ENCODE data around the gene PLAC9.
A peak's percentile ranks its signal among the peaks of the same experiment; 100 is the strongest.

Gene PLAC9

DNA sequence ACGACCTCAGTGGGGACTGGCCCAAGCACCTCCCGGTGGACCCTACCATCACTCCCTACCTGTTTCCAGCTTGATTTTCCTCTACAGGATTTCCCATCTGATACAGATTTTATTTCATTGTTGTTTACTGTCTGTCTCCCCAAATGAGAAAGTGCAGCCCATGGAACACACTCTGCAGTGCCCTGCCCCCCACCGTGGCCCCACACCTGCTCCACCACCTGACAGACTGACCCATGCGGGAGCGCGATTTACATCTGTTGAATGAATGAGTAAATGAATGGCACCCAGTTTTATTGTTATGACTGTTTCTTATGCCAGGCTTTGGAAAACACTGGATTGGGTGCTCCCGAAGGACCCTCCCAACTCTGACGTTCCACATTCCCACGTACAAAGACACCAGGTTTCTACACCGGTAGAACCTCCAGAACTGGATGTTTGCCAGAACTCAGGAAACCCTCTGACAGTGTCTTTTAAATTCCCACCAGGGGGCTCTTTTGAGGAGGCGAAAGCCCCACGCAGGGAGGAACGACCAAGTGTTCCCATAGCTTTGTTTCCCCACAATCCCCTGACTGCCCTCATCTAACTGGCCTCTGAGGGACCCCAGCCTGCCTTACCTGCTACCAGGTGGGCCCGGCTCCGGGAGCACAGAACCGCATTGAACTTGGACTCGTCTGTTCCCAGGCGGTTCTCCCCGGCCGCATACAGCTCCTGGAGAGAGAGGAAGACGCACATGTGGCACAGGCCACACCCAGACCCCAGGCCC is 29.0 kb downstream of the PLAC9 start:
- DNase-seq: no peak

DNA sequence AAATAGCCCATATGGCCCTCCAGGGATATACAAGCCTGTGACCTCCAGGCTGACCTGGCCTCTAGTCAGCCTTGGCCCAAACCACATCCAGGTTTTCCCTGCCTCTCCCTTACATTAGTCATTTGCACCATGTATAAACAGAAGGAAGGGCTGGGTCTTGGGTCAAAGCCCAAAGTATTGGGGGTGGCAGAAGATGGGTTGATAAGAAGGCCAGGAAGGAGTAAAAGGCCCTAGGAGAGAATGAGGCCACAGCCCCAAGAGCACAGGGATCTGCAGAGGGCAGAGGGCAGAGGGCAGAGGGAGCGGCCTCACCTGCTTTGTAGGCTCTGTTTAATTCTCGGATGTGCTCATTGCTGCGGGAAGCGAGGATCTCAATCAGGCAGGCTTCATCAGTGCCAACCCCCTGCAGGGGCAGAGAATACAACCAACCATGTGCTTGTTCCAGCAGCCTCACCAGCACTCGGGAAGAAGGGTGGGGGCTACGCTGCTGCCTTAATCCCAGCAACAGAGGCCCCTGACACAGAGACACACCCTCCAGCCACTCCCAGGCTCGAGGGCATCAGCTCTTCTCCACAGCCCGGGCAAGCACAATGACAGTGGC is 31.3 kb downstream of the PLAC9 start:
- no peak for DNase-seq

DNA sequence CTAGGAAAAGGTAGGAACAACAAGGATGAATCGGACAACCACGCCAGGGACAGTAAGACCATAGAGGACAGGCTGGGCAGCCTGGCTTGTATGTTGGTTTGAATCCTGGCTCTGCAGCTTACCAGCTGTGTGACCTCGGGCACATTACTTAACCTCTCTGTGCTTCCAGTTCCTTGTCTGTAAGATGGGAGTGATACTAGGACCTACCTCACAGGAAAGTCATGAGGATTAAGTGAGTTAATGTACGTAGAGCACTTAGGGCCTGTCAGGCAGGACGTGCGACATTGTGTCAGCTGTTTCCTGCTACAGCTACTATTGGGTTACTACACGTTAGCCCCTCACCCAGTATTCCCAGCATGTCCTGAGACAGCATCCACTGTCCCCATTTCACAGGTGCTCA is 32.1 kb downstream of the PLAC9 start:
- DNase-seq: no peak

DNA sequence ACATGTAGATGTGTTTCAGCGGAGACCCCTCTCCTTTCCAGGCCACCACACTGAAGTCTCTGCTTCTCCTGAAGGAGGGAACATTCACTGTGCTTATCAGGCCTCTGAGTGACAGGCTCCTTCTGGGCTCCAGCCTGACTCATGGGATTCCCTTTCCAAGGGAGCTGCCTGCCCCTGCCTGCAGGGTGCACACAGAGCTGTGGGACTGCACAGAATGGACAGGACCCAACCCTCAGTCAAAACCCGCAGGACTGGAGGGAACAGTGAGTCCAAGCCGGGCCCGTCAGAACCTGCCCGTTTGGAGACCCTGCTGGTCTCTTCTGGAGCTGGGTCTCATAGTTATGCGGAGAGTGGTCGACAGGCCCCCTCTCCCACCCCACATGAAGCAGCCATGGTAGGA is 32.6 kb downstream of the PLAC9 start:
- DNase-seq: no peak

DNA sequence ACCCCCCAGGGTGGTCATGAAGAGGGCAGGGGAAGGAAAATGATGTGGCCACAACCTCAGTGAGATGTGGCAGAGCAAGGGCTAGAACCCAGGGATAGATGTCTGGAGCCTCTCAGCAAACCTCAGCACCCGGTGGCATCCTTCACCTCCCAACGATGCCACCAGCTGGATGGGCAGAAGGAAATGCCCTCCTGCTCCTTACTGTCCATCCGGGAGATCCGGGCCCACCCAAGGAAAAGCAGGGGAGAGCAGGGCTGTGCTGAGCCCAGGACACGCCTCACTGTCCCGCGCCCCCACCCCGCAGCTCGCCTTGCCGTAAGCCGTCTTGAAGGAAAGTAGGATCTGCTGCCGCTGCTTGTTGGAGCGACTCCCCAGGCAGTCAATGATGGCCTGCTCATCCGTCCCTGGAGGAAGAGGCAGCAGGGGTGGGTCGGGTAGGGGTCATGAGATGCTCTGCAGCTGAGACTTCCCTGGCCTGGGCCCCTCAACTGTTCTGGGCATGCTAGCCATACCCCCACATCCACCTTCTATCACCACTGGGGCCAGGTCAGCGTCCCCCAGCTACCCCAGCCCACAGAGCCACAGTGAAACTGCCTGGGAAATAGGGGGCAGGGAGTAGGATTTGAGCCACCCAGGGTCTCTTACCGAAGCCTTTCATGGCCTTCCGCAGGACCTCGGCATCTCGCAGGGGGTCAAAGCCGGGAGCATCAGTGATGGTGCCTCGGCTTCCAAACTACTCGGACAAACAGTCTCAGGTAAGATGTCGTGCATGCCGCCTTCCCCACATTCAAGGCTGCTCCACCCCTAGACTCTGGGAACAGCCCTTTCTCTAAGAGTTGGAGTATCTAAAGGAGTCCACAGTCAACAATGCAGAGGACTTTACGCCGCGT is 34.3 kb downstream of the PLAC9 start:
- no peak for DNase-seq

DNA sequence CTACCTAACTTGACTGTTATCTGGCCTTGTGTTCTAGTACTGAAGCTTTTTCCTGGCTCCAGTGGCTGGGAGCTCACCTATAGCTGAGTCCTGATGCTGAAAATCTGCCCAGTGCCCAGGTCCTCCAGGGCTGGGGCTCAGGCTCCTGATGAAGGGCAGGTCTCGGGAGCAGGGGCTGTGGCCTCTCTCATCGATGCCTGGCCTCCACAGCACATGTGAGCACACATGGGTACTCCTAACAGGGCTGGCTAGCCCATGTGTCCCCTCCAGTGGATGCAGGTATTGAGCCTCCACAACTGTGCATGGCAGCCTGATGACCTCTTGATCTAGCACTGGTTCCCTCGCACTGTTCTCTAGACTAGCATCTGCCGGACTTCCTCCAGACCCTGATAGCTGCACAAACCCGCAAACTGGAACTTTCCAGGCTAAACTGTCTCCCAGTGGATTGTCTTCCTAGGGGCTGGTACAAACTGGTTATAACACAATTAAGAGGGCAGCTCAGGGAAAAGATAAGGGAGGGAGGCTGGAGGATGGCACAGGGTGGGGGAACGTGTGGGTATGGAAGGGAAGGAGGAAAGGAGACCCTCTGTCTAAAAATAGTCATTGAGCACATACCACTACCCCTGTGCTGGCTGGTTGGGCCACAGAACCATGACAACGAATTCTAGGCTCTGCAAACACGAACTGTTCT is 35.1 kb downstream of the PLAC9 start:
- DNase-seq: no peak

DNA sequence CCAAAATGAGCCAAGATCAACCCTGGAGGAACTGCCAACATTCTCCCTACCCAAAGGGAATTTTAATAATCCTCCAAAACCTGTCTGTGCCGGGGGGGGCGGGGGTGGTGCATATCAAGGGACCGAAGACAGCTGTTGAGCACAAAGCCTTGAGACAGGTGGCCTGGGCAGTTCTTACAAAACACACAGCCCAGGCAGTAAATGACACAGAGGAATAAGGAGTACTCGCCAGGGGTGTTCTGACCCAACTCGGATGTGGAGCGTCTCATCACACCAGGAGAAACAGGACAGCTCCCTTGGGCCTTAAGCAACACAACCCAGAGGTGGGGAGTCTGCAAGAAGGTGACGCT is 35.6 kb downstream of the PLAC9 start:
- no peak for DNase-seq

DNA sequence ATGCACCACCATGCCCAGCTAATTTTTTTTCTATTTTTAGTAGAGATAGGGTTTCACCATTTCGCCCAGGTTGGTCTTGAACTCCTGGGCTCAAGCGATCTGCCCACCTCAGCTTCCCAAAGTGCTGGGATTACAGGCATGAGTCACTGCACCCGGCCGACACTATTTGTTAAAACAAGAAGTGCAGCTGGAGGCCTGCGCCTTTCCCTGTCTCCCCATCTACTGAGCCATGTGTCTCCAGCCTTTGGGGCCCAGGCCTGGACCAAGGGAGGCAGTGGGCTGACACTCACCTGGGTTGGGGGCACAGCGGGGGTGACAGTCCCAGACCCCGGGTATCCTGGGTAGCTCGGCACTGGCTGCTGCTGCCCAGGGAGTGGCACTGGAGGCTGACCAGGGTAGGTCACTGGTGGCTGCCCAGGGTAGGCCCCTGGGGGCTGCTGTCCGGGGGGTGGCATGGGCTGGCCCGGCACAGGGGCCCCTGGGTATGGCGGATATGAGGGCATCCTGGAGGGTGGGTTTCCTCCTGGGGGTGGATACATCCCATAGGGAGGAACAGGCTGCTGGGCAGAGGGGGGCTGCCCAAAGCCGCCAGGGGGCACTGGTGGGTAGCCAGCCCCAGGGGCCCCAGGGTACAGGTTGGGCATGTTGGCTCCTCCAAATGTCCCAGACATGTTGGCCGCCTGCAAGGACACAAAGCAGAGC is 36.3 kb downstream of the PLAC9 start:
- peak; percentile 13 for DNase-seq

DNA sequence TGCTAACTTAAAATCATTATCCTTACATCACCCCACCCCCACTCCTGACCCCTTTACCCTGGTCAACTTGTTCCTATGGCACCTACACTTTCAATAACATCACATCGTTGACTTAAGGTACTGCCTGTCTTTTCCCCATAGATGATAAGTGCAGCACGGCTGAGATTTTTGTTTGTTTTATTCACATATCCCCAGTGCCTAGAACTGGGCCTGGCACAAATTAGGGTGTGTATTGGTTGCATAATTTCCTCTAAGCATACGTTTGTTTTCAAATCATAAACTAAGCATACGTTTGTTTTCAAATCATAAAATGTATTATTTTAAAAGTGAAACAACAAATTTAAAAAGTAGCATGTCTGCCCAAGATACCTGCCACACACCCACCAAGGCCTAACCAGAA is 37.5 kb downstream of the PLAC9 start:
- DNase-seq: no peak

DNA sequence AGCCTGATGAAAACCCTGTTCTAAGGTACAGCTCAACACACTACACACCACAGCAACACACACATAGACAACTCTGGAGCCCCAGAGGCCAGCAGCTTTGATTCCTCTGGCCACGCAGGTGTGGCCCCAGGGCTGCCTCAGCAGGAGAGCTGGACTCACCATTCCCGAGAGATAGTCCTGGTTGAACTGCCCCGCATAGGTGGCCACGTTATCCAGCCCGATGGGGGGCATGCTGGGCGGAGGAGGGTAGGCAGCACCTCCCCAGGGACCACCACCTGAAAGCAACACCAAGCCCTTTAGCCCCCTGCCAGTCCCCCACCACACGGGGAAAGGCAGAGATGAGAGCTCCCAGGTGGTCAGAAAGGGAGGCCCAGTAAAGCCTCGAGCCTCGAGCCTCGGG is 38.1 kb downstream of the PLAC9 start:
- no peak for DNase-seq

DNA sequence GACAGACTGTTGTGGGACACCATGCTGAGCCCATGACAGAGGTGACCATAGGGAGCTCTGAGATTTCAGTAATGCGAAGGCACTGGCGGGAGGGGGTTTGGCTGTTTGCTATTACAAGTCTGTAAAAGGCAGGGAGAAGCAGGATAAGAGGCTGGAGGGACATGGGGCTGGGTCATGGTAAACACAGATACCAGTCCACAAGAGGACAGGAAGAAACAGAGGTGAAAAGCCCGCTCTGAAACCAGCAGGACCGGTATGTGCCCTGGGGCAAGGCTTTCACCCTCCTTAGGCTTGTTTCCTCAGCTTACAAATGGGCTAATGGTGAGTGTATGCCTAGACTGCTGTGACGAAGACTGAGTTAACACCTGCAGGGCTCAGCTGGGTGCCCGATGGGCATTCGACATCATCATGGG is 38.7 kb downstream of the PLAC9 start:
- DNase-seq: no peak

DNA sequence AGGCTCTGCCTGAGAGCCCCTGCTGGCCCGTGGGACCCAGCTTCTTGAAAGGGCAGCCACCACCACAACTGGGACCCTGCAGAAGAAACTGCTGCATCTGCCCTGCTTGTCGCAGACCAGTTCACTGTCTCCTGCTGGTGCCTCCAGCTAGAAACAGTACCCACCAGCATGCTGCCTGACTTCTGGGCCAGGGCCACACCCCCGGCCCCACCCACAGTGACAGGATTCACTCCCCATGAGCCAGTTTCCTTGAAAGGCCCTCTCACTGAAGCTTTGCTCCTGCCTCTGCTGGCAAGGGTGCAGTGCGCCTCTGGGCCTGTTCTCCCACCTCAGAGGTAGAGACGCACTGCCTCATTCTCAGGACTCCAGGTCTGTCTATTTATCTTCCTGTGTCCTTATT is 40.4 kb downstream of the PLAC9 start:
- no peak for DNase-seq

DNA sequence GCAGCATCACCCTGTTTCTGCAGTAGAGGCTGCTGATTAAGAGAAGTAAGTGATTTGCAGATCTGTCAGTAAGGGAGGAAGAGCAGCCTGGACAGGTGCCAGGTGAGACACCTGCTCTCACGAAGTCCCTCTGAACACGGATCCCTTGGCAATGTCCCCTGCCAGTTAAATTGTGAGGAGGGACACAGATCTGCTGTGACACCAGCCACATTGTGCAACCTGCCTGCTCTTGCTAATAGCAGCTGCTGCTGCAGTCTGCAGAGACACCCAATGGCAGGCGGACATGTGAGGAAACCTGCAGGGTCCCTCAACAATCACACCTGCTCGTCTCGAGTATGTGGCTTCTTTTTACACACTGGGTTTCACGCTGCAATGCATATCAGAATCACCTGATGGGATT is 40.9 kb downstream of the PLAC9 start:
- DNase-seq: no peak

DNA sequence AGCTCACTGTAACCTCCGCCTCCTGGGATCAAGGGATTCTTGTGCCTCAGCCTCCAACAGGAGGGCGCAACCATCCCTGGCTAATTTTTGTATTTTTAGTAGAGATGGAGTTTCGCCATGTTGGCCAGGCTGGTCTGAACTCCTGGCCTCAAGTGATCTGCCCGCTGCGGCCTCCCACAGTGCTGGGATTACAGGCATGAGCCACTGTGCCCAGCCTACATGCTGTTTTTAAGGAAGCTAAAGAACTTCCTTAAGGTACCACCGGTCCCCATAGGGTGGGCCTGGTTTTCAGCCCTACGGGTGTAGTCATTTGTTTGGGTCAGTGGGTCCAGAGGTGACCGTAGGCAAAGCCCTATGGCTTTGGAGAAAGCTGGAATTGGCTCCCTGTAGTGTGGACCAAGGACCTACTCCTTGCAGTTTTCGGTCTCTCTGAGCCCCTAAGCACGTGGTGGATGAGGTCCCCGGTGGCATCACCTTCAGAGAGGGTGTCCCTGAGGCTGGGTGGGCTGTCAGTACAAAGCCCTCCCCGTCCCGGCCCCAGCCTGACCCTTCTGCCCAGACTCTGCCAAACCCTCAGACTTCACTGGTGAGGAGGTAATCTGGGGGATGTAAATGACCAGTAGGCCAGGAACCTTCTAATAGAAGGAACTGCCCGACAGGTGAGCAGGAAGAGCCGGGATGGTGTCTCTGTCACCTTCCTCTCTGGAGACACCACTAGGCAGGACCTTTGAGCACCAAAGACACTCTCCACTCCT is 42.3 kb downstream of the PLAC9 start:
- DNase-seq: no peak

DNA sequence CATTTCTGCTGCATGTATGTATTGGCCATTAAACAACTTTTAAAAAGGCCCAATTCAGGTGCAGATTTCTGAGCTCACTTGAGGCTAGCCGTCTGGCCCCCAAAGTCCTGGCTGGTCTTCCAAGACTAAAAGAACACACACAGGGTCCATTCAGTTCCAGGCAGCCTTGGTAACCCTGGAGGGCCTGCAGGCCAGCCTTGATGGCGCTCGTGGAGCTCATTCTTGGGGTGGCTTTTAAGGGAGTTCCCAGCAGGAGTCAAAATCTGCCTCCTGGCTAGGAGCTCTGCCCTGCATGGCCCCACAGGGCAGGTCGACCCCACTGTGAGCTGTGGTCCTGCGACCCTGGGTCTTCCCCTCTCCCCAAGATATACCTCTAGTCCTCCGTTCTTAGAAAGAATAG is 44.0 kb downstream of the PLAC9 start:
- DNase-seq: no peak

DNA sequence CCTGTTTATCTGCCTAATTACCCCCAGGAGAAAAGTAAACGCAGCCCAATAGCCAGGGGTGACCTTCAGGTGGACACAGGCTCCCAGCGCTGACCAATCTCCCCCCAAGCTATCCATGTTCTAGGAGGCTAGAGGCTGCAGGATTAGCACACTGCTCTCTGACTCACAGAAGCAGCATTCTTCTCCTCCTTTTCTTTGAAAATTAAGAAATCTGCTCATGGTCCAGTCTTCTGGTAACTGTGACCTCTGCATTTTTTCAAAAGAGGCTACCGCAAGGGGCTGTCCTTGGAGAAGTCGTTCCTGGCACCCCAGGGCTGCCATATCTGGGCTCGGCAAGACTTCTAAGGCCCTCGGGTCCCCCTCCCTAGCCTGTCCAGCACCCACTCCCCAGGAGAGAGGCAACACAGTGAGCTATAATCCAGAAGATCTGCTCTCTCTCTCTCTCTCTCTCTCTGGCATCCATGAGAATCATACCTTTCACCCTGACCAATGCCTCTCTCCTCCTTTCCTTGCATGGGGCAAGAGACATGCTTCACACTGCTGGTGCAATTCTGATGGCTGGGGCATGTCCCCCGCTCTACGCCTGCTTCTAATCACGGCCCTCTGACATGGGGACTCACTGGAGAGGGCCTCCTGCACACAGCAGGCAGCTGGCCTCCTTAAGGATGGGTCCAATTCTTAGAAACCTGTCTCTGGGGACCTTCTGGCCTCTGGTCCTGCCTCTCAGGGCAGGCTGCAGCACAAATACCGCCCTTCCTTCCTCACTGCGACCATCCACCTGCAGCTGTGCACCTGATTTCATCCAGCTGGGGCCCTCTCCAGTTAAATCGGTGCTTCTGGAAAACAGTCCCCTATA is 45.5 kb downstream of the PLAC9 start:
- DNase-seq: no peak

DNA sequence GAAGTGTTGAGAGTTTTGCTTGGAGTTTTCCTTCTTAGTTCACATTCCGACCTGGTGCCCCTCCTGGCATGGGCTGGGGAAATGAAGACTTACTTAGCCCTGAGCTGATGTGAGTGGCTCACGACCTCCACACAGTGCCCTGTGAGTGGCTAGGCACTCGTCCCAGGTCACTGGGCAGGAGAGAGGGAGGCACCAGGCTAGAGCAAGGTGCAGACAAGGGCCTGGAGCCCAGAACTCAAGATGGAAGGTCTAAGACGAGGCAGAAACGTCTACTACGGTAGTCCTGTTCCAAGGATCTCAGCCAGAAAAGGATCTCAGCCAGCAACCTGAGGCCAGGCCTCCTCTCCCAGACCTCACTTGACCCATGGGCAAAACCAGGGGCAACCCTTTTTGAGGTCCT is 50.5 kb downstream of the PLAC9 start:
- no peak for DNase-seq

DNA sequence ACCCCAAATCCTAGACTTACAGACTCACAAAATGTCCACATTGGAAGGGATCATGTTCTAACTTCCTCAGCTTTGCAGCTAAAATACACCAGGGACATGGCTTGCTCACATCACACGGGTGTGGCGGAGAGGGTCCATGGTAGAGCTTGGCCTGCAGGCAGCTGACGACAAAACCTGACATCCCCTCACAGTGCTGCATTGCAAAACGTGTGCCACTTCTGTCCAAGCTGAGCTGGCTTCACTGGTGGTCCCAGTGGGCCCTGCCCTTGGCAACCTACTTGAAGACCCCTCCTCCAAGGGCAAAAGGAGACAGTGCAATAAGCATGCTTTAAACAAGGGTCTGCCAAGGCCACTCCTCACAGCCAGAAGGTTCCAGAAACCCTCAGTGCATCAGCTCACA is 50.9 kb downstream of the PLAC9 start:
- no peak for DNase-seq

DNA sequence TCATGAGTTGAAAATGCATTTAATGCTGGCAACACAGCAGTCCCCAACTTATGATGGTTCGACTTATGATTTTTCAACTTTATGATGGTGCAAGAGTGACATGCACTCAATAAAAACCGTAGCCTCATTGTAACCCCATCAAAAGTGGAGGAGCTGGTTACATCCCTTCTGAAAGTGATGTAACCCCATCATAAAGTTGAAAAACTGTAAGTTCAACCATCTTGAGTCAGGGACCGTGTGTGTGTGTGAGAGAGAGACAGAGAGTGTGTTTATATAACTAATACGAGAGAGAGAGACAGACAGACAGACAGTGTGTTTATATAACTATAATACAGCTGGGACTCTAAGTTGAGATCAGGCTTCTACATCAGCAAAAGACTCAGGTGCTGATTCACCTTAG is 51.8 kb downstream of the PLAC9 start:
- DNase-seq: no peak

DNA sequence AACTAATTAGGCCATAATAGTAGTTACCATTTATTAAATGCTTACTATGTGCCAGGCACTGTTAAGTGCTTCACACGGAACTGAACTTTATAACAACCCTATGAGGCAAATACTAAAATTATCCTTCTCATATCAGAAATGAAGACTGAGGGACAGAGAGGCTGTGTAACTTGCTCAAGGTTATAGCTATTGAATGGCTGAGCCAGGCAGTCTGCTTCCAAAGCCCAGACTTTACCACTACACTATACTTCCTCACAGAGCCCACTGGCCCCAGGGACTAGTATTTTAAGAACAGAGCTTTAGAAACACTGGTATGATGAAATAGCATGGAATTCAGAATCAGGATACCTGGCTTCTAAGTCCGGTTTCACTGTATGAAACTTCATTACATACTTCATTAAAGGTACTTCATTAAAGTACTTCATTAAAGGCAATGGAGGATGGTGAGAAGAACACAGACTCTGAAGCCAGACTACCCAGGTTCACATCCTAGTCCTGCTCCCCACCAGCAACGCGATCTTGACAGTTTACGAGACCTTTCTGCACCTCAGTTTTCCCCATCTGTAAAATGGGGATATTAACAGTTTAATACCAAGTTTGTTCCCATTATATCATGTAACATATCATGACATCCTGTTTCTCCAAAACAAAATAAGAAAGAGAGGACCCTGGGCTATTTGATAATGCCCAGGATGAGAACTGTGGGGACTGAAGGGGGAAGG is 53.2 kb downstream of the PLAC9 start:
- no peak for DNase-seq

Data from activated effector memory CD4-positive, alpha-beta T cell treated with Interleukin-2 at 50 U/mL for 16 hours (primary cell).